Heart right ventricle (tissue), 16 donors: Measurements from ENCODE around the gene RTF1. TPM values are rescaled to one million over a fixed set of nuclear protein-coding genes. Genes with fewer than 3 reads are reported as not detected.

Experiments used
- ATAC-seq, 8 donors: fragments of 200-7000 bp; cut with Tn5 transposase; one replicate each; pipeline ENCODE4 v1.9.1; 2020; ENCODE audit warnings: mild to moderate bottlenecking in 8 of 8, moderate library complexity in 8 of 8, moderate number of reproducible peaks in 1 of 8
- DNase-seq, 2 donors: peaks; one replicate each; pipeline ENCODE4 v3.0.0-alpha.2; 2020
- H3K27ac ChIP-seq, 10 donors: fragments of 200-600 bp; sonication (generic) in 2 of 10; one replicate each; pipeline versions ENCODE4 v1.5.0 to v1.8.0; 2020 to 2022; ENCODE audit warnings: mild to moderate bottlenecking in 3 of 10
- H3K27me3 ChIP-seq, 7 donors: fragments of 200-600 bp; one replicate each; pipeline ENCODE4 v1.8.0; 2021 to 2022; ENCODE audit warnings: mild to moderate bottlenecking in 2 of 7
- H3K36me3 ChIP-seq, 9 donors: fragments of 200-600 bp; sonication (generic) in 1 of 9; one replicate each; pipeline versions ENCODE4 v1.5.0 to v1.8.0; 2020 to 2022; ENCODE audit warnings: mild to moderate bottlenecking in 2 of 9
- H3K4me1 ChIP-seq, 9 donors: fragments of 200-600 bp; sonication (generic) in 1 of 9; one replicate each; pipeline versions ENCODE4 v1.5.0 to v1.8.0; 2020 to 2022; ENCODE audit warnings: mild to moderate bottlenecking in 4 of 9
- H3K4me3 ChIP-seq, 10 donors: fragments of 200-600 bp; sonication (generic) in 2 of 10; one replicate each; pipeline versions ENCODE4 v1.5.0 to v1.8.0; 2020 to 2022; ENCODE audit warnings: mild to moderate bottlenecking in 7 of 10, moderate library complexity in 2 of 10
- H3K9me3 ChIP-seq, 11 donors: fragments of 200-600 bp in 10 of 11; sonication (generic) in 2 of 11; one replicate each; pipeline versions ENCODE4 v1.5.0 to v1.8.0; 2013 to 2022; ENCODE audit warnings: mild to moderate bottlenecking in 2 of 11, control low read depth in 1 of 11, moderate library complexity in 1 of 11
- CTCF ChIP-seq, 9 donors: fragments of 200-600 bp; sonication (generic) in 2 of 9; IDR thresholded peaks; one replicate each; pipeline versions ENCODE4 v1.5.0 to v1.8.0; 2021 to 2022; ENCODE audit warnings: antibody characterized with exemption in 9 of 9, mild to moderate bottlenecking in 5 of 9, moderate library complexity in 1 of 9
- WGBS, 2 donors: extraction: QIAGEN DNeasy Blood & Tissue Kit; methylation state at CpG; one replicate each; pipeline ENCODE4 v1.1.7; 2013; ENCODE audit warnings: inconsistent platforms in 1 of 2; 5-methylcytosine and 5-hydroxymethylcytosine counted together
- intact Hi-C, 10 donors: fragments of 100-400 bp; cut with DNase I; formaldehyde crosslinking; loops; one replicate each; pipeline versions ENCODE4 v1.11.1 to v1.14.2; 2022
- polyA plus RNA-seq, 2 donors: library from polyadenylated mRNA; stranded (reverse); fragments of 200-250 nt; gene quantifications; one replicate each; pipeline ENCODE4 v1.2.3, GENCODE V29; 2013
- total RNA-seq, 10 donors: library from RNA; stranded (reverse); fragmentation: NEBNext Ultra II Directional in 3 of 10; extraction: Animal tissue kit (Norgen Biotek cat#: 25700) in 3 of 10; gene quantifications; one replicate each; pipeline versions ENCODE4 v1.2.1 to v1.2.4, GENCODE V29; 2021 to 2023
- donor health status: Arrhythmogenic right ventricular cardiomyopathy.
- donor health status: ischemic (EF 13 %, LVEDD 7.1; RV severe dilation, severe dysfunction).
- donor health status: healthy with polysubstance abuse.
- donor health status: DM: no; HTN: yes; CAD: no.
- donor health status: DM: no; HTN: no; CAD: no.
- donor health status: ischemic (EF 25% LVEDD 6.9; RV normal size, moderate dysfunction).
- donor health status: ischemic (EF 25% LVEDD 5.7; RV mildly dilated, moderate dysfunction).
- donor health status: healthy.
- donor health status: DM: yes; HTN: yes; CAD: no.
- donor health status: Ischemic cardiomyopathy.
- donor health status: ischemic (EF 35%, LVEDD 5.7; RV mildly dilated, moderate dysfunction).
- donor health status: nonischemic (EF 11% LVEDD 7.7; RV severe dilation, severe dysfunction).
- donor health status: DM: yes; HTN: yes; CAD: no.
- donor health status: PGD.
- donor health status: ischemic (EF 29% LVEDD 5.4; RV normal size, mild dysfunction).
- donor health status: nonischemic (EF 23%, LVEDD 6.1; RV moderate dilation, normal function).

Gene RTF1
- total and polyA plus RNA-seq, 12 donors = 10.8 to 38.0 (median 30.7) TPM

- WGBS, 2 donors = 26 to 39% methylated on average over 52 to 54 of the region's 54 CpGs
- Histone ChIP-seq H3K27ac (no peak overlapping the region), H3K4me3 (peak overlapping the region in 6 of 10 donors; percentile 14 to 40 (median 26)), H3K27me3 (peaks cover 21 to 64% (median 58%) of the 10 kb centered on the region in 7 donors), H3K4me1 (peaks cover 9 to 25% (median 20%) of the 10 kb centered on the region in 9 donors), H3K36me3 (no peaks in the 10 kb centered on the region), H3K9me3 (no peaks in the 10 kb centered on the region)
- DNase-seq (no peak), ATAC-seq (no peak)
- no peak for TF ChIP-seq CTCF (IDR thresholded peaks at IDR 0.05)
- intact Hi-C loops = no loop called here
Observed at GRCh38 chr15:41502795-41503668, 86.1 kb downstream of the RTF1 start.

GRCh38 chr15:41503669-41504010 lies 86.7 kb downstream of the RTF1 start:
- no peak overlapping the region for H3K4me3 ChIP-seq
- no peak overlapping the region for H3K27ac ChIP-seq
- H3K9me3 ChIP-seq = no peaks in the 10 kb centered on the region
- ATAC-seq (no peak), DNase-seq (no peak)
- peaks cover 21 to 61% (median 55%) of the 10 kb centered on the region in 7 donors for H3K27me3 ChIP-seq
- TF ChIP-seq CTCF (IDR thresholded peaks at IDR 0.05) = no peak
- 85 to 86% methylated on average over 5 of the region's 5 CpGs for WGBS, 2 donors
- intact Hi-C loops = no loop called here
- peaks cover 9 to 25% (median 20%) of the 10 kb centered on the region in 9 donors for H3K4me1 ChIP-seq
- H3K36me3 ChIP-seq = no peaks in the 10 kb centered on the region

- intact Hi-C loops = no loop called here
- TF ChIP-seq CTCF (IDR thresholded peaks at IDR 0.05) = no peak
- no peak for ATAC-seq
- no peaks in the 10 kb centered on the region for H3K36me3 ChIP-seq
- no peak overlapping the region for H3K27ac ChIP-seq
- no peaks in the 10 kb centered on the region for H3K9me3 ChIP-seq
- H3K27me3 ChIP-seq = peaks cover 21 to 48% (median 44%) of the 10 kb centered on the region in 7 donors
- no peak for DNase-seq
- 93 to 95% methylated on average over 13 of the region's 13 CpGs for WGBS, 2 donors
- peaks cover 9 to 25% (median 20%) of the 10 kb centered on the region in 9 donors for H3K4me1 ChIP-seq
- H3K4me3 ChIP-seq = no peak overlapping the region
Observed at GRCh38 chr15:41504751-41505492, 88.0 kb downstream of the RTF1 start.

GRCh38 chr15:41505776-41506175 lies 88.9 kb downstream of the RTF1 start:
- intact Hi-C loops = no loop called here
- no peak for TF ChIP-seq CTCF (IDR thresholded peaks at IDR 0.05)
- Histone ChIP-seq H3K27ac (no peak overlapping the region), H3K4me3 (no peak overlapping the region), H3K9me3 (no peaks in the 10 kb centered on the region), H3K4me1 (peaks cover 9 to 25% (median 20%) of the 10 kb centered on the region in 9 donors), H3K27me3 (peaks cover 21 to 43% (median 41%) of the 10 kb centered on the region in 7 donors), H3K36me3 (no peaks in the 10 kb centered on the region)
- 87 to 96% methylated on average over 4 of the region's 4 CpGs for WGBS, 2 donors
- DNase-seq = no peak
- ATAC-seq = no peak
